ENCODE results near the gene NT5DC4.

Gene NT5DC4

GRCh38 chr2:112755444-112755843 is 34.6 kb downstream of the NT5DC4 start:
- no peak for DNase-seq

- DNase-seq = no peak
These were observed 35.4 kb downstream of the NT5DC4 start for GRCh38 chr2:112756207-112756606.

GRCh38 chr2:112757265-112757664 is 36.4 kb downstream of the NT5DC4 start:
- no peak for DNase-seq

DNA sequence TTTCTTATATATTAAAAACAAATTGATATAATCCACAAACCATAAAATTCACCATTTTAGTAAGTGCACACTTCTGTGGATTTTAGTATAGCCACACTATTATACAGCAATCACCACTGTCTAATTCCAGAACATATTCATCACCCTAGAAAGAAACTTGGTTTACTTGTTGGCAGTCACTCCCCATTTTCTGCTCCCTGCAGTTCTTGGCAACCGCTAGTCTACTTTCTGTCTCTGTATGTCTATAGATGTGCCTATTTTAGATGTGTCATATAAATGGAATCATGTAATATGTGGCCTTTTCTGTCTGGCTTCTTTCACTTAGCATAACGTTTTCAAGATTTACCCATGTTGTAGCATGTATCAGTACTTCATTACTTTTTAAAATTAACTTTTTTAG is 37.9 kb downstream of the NT5DC4 start:
- DNase-seq = no peak

GRCh38 chr2:112760149-112760548 is 39.3 kb downstream of the NT5DC4 start:
- no peak for DNase-seq

DNA sequence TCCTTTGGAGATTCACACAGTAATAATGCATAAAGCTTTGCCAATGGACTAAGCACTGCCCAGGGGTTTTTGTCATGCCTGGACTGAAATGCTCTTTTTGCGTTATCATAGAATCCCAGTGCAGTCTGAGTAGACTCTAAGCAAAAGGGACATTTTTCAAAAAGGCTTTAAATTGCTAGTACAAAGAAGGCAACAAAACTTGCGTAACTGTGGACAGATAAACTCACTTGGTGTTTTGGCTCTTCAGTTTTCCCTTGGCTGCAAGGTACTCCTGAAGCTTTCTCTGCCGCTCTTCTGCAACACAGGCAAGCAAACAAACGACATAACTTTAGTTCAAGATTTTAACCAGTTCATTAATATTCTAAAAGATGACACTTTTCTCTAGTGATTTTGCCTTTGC is 41.5 kb downstream of the NT5DC4 start:
- no peak for DNase-seq

- peak; percentile 85 for DNase-seq
These were observed 43.5 kb downstream of the NT5DC4 start, which contains the start of gene CKAP2L for GRCh38 chr2:112764071-112765044. Gene CKAP2L, minus strand, starts transcription at chr2:112764609. Its CDS starts 11 bp downstream, at chr2:112764598.

- DNase-seq = no peak
These were observed 44.4 kb downstream of the NT5DC4 start for GRCh38 chr2:112765251-112765650.

DNA sequence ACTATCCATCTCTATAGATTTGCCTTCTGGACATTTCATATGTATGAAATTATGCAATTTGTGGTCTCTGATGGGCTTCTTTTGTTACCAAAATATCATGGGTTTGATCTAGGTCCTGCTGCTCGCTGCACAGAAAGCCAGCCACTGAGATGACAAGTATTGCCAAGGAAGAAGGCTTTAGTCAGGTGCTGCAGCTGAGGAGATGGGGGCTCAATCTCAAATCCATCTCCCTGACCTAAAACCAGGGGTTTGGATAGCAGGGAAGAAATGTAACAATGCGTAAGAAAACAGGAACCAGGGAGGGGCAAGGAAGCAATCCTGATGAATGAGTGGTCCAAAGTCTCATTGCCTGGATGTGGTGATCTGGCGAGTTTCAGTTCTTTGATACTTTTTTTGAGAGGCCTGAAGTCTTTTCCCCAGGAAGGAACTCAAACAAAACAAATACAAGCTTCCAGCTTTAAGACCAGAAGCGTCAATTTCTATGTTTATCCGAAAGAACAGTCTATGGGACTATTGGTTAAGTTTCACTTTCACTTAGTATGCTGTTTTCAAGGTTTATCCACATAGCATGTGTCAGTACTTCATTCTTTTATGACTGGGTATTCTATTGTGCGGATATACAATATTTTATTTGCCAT is 47.0 kb downstream of the NT5DC4 start:
- no peak for DNase-seq

GRCh38 chr2:112768432-112768831 is 47.6 kb downstream of the NT5DC4 start:
- no peak for DNase-seq

- no peak for DNase-seq
These were observed 51.5 kb downstream of the NT5DC4 start for GRCh38 chr2:112772322-112772721.

DNA sequence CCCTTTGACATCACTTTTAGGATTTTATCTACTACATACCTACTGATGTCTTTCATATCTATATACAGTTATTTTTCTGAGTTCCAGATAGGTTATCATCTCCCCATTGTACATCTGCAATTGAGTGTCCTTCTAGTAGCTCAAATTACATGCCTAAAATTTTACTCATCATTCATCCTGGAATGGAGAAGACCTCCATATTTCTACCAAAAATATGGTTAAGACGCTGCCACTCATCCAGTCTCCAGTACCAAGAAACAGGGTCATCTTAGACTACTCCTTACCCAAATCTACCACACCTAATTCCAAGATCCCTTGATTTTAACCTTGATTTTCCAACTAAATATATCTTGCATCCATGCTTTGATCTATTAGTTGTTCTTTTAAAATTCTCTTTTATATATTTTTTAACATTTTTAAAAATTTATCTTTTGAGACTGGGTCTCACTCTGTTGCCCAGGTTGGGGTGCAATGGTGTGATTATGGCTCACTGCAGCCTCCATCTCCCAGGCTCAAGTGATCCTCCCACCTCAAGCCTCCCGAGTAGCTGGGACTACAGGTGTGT is 52.2 kb downstream of the NT5DC4 start:
- no peak for DNase-seq

DNA sequence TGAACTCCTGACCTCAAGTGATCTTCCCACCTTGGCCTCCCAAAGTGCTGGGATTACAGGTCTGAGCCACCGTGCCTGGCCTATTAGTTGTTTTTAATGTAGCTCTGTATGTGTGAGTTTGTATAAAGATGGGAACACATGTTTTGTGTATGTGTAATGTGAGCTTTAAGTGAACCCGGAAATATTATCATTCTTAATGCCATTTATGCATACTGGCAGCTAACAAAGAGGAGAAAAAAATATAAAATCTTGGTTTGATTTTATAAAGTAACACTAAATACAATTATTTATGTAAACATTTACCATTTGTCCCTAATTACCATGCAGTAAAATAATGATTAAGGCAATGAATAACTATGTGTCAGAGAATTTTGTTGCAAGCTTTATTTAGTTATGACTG is 52.7 kb downstream of the NT5DC4 start:
- no peak for DNase-seq

GRCh38 chr2:112774536-112775285 is 53.9 kb downstream of the NT5DC4 start:
- DNase-seq = no peak

DNA sequence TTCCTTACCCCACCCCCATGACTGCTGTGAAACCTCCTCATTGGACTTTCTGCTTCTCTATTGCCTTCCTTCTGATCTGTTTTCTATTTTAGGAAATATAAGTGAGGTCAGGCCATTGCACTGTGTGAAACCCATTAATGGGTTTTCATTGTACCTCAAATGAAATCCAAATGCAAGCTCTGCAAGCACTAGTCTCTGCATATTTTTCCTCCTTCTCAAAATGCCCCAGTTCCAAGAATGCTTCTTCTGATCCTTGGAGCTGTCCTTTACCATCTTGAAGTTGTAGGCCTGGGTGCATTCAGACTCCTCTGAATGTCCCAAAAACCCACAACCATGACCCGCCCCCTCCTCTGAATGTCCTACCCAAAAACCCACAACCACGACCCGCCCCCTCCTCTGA is 55.3 kb downstream of the NT5DC4 start:
- no peak for DNase-seq

DNA sequence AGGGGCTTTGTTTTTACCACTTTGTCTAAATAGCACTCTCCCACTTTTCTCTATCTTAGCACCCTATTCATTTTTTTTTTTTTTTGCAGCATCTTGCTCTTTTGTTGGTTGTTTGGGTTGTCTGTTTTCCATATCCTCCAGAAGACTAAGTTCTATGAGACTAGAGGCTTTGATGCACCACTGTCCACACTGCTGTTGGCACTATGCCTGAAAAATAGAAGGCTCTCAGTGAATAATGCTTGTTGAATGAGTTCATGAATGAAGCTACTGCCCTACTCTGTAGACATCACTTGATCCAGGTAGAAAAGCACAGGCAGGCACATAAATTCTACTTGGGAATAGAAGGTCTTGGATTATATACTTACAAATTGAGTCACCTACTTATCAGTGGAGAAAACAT is 56.2 kb downstream of the NT5DC4 start:
- no peak for DNase-seq

DNA sequence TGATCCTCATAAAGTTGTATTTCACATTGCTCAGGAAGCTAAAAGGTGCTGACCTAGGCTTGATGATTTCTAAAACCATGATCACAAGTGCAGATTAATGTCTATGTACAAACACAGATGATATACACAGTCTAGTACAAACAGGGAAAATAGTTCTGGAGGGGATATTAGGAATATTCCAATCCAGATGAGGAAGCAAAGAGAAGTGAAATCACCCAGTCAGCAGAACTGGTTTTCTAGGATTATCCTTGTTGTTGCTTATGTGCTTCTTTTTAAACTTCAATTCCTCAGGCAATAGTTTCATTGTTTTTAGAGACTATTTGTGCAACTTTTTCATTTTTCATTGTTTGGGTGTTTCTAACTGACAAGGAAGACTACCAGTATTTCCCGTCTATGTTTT is 58.8 kb downstream of the NT5DC4 start:
- DNase-seq = no peak

DNA sequence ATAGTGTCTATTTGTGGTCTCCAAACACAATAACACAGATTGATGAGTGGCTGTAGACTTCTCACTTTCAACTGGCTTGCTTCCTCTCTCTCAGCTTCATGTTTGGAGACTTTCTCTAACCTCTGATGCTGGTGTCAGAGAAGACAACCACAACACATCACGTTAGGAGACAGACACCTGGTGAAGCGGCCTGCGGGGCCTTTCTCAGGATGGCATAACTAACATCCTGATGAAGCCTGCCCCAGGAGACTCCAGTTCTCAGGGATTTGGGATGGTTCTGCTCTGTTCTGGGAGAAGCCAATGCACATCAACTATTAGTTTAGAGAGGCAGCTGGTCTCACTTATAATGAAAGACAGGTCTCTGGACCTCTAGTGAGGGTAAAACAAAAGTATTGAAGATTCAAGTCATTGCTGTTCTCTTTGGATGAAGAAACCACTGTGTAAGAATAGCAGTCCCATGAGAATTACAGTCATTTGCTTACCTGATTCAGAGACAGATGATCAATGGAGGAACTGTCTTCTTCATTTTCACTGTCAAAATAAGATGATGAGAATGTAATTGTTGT is 61.5 kb downstream of the NT5DC4 start:
- no peak for DNase-seq

DNA sequence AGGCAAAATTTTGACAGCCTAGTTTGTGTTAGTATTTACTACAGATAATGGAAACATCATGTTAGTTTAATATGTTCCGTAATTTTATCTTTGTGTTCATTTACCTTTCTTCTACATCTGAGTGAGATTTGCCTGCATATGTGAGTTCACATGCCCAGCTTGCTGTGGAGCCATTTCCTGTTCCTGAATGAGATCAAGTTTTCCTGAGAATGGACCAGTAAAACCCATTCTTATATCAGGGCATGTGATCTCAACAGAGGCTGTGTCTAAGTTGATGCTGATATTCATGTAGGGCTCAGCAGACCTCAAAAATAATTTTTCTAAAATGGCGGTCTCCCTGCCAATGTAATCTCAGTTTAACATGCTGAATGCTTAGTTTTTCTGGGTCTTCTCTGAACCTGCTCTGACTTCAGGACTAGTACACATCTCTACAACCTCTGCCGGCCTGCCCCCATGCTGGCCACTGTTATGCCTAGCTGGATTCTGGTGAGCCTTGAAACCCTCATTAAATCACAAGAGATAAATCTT is 62.4 kb downstream of the NT5DC4 start:
- no peak for DNase-seq

DNA sequence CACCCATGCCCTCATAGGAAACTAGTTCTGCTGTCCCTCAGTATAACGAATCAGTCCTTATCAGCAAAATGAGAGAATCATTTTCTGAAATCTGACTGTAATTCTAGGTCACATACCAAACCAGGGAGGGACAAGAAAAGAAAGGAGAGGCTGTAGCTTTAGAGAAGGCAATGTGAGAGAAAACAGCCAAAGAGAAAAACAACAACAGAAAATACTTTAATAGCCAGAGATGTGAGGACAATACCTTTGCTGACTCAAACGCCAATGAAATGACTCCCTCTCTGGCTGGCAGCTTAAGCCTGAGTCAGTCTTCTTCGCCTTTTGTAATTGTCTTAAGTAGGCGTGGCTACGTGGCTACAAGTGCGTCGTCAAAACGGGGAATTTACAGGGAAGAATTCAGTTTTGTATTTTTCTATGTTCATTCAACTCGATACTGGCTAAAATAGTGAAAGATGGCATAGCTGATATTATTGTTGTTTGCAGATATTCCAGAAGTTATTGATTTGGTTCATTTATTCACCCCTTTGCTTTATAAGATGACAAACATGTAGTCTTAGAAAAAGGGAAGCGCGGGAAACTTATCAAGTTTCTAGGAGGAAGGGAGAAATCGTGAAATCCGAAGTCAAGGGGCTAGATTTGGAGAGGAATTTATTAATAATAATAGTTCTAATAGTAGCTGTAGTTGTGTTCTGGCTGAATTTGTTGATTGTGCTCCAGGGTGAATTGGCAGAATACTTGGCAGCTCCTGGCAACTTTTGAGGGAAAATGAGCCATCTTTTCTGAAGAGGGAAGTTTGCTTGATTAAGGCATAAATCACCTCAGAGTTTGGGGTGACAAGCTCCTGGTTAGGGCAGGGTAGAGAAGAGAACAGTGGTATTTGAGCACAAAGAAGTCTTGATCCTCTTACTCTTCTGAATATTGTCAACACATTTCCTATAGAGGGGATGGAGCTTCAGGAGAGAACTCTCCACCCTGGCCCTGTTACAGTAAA is 63.7 kb downstream of the NT5DC4 start, which contains the start of gene IL1A:
TSS of gene IL1A (minus strand) at position 295 of the 991 bp plus-strand sequence. CDS start 723 bp downstream, outside the sequence.
- DNase-seq = no peak
